Subcutaneous abdominal adipose tissue (tissue), 5 donors: Measurements from ENCODE around the gene GREM2.

ENCODE experiments used
- H3K27ac ChIP-seq: one replicate; pipeline ENCODE4 v1.7.0; 2013; ENCODE audit warnings: low read depth, mild to moderate bottlenecking, inconsistent platforms, low read length, moderate library complexity
- H3K27me3 ChIP-seq, 5 donors: one replicate each; pipeline ENCODE4 v1.7.0; 2013; ENCODE audit warnings: low read length in 5 of 5, inconsistent platforms in 1 of 5; ENCODE audit not compliant: control insufficient read depth in 5 of 5, insufficient read depth in 4 of 5
- H3K36me3 ChIP-seq, 5 donors: one replicate each; pipeline ENCODE4 v1.7.0; 2013; ENCODE audit warnings: low read length in 5 of 5; ENCODE audit not compliant: control insufficient read depth in 5 of 5, insufficient read depth in 5 of 5
- H3K4me1 ChIP-seq, 5 donors: one replicate each; pipeline ENCODE4 v1.7.0; 2013; ENCODE audit warnings: low read length in 5 of 5, mild to moderate bottlenecking in 3 of 5, moderate library complexity in 1 of 5; ENCODE audit not compliant: control insufficient read depth in 5 of 5, insufficient read depth in 5 of 5
- H3K4me3 ChIP-seq, 5 donors: one replicate each; pipeline ENCODE4 v1.7.0; 2013; ENCODE audit warnings: low read length in 5 of 5, low read depth in 1 of 5
- H3K9ac ChIP-seq, 5 donors: one replicate each; pipeline ENCODE4 v1.7.0; 2013; ENCODE audit warnings: low read length in 5 of 5, mild to moderate bottlenecking in 4 of 5, moderate library complexity in 3 of 5
- H3K9me3 ChIP-seq, 5 donors: one replicate each; pipeline ENCODE4 v1.7.0; 2013; ENCODE audit warnings: low read length in 5 of 5; ENCODE audit not compliant: control insufficient read depth in 5 of 5
- donor health status: healthy.
- donor health status: healthy.
- donor health status: healthy.
- donor health status: healthy.
- donor health status: healthy.

The GREM2 gene

GRCh38 chr1:240496356-240496755 lies 115.6 kb downstream of the GREM2 start:
- peaks cover 0 to 8% (median 0%) of the 10 kb centered on the region in 5 donors for H3K27me3 ChIP-seq
- peaks cover 0 to 4% (median 0%) of the 10 kb centered on the region in 5 donors for H3K9me3 ChIP-seq
- H3K36me3 ChIP-seq, result no peaks in the 10 kb centered on the region
- H3K9ac ChIP-seq, result no peak overlapping the region
- H3K27ac ChIP-seq, result no peak overlapping the region
- H3K4me1 ChIP-seq, result peaks cover 0 to 4% (median 0%) of the 10 kb centered on the region in 5 donors
- no peak overlapping the region for H3K4me3 ChIP-seq

GRCh38 chr1:240495601-240496000 lies 116.4 kb downstream of the GREM2 start:
- Histone ChIP-seq H3K27me3 (peaks cover 0 to 8% (median 0%) of the 10 kb centered on the region in 5 donors), H3K4me1 (peaks cover 0 to 4% (median 0%) of the 10 kb centered on the region in 5 donors), H3K9ac (no peak overlapping the region), H3K4me3 (no peak overlapping the region), H3K27ac (no peak overlapping the region), H3K9me3 (peaks cover 0 to 4% (median 0%) of the 10 kb centered on the region in 5 donors), H3K36me3 (no peaks in the 10 kb centered on the region)

- H3K27ac ChIP-seq, result no peak overlapping the region
- peaks cover 0 to 8% (median 0%) of the 10 kb centered on the region in 5 donors for H3K27me3 ChIP-seq
- H3K4me1 ChIP-seq, result peaks cover 0 to 4% (median 0%) of the 10 kb centered on the region in 5 donors
- H3K36me3 ChIP-seq, result no peaks in the 10 kb centered on the region
- H3K9me3 ChIP-seq, result peaks cover 0 to 4% (median 0%) of the 10 kb centered on the region in 5 donors
- no peak overlapping the region for H3K9ac ChIP-seq
- peak overlapping the region in 1 of 5 donors; percentile 51 for H3K4me3 ChIP-seq
These were observed 119.0 kb downstream of the GREM2 start for GRCh38 chr1:240492832-240493440.

GRCh38 chr1:240491796-240492195 lies 120.2 kb downstream of the GREM2 start:
- Histone ChIP-seq H3K36me3 (no peaks in the 10 kb centered on the region), H3K4me1 (peaks cover 0 to 4% (median 0%) of the 10 kb centered on the region in 5 donors), H3K27ac (no peak overlapping the region), H3K9ac (no peak overlapping the region), H3K27me3 (peaks cover 0 to 8% (median 3%) of the 10 kb centered on the region in 5 donors), H3K9me3 (peaks cover 0 to 4% (median 0%) of the 10 kb centered on the region in 5 donors), H3K4me3 (no peak overlapping the region)

- Histone ChIP-seq H3K4me1 (peaks cover 0 to 4% (median 0%) of the 10 kb centered on the region in 5 donors), H3K27ac (no peak overlapping the region), H3K27me3 (peaks cover 0 to 10% (median 3%) of the 10 kb centered on the region in 5 donors)
These were observed 120.8 kb downstream of the GREM2 start for GRCh38 chr1:240491156-240491555.

GRCh38 chr1:240487493-240487892 lies 124.5 kb downstream of the GREM2 start:
- Histone ChIP-seq H3K9me3 (peaks cover 0 to 3% (median 0%) of the 10 kb centered on the region in 5 donors), H3K4me1 (no peaks in the 10 kb centered on the region), H3K36me3 (no peaks in the 10 kb centered on the region), H3K27ac (no peak overlapping the region), H3K4me3 (no peak overlapping the region), H3K9ac (no peak overlapping the region), H3K27me3 (peaks cover 0 to 7% (median 3%) of the 10 kb centered on the region in 5 donors)

More at GRCh38 chr1:240491156-240491555, 120.8 kb downstream of the GREM2 start:
- no peaks in the 10 kb centered on the region for H3K36me3 ChIP-seq
- H3K4me3 ChIP-seq, result no peak overlapping the region
- H3K9me3 ChIP-seq, result peaks cover 0 to 2% (median 0%) of the 10 kb centered on the region in 5 donors
- H3K9ac ChIP-seq, result no peak overlapping the region

GRCh38 chr1:240486611-240487010 lies 125.3 kb downstream of the GREM2 start:
- H3K9ac ChIP-seq, result no peak overlapping the region
- peaks cover 0 to 6% (median 3%) of the 10 kb centered on the region in 5 donors for H3K27me3 ChIP-seq
- H3K4me1 ChIP-seq, result no peaks in the 10 kb centered on the region
- H3K9me3 ChIP-seq, result peaks cover 0 to 3% (median 0%) of the 10 kb centered on the region in 5 donors
- H3K4me3 ChIP-seq, result no peak overlapping the region
- no peak overlapping the region for H3K27ac ChIP-seq
- no peaks in the 10 kb centered on the region for H3K36me3 ChIP-seq

- H3K27me3 ChIP-seq, result peaks cover 0 to 6% (median 2%) of the 10 kb centered on the region in 5 donors
- peaks cover 0 to 3% (median 0%) of the 10 kb centered on the region in 5 donors for H3K9me3 ChIP-seq
- H3K36me3 ChIP-seq, result no peaks in the 10 kb centered on the region
- H3K4me1 ChIP-seq, result no peaks in the 10 kb centered on the region
- no peak overlapping the region for H3K27ac ChIP-seq
- H3K9ac ChIP-seq, result no peak overlapping the region
- no peak overlapping the region for H3K4me3 ChIP-seq
These were observed 127.0 kb downstream of the GREM2 start for GRCh38 chr1:240484804-240485443.

- no peak overlapping the region for H3K27ac ChIP-seq
- H3K9ac ChIP-seq, result no peak overlapping the region
- H3K36me3 ChIP-seq, result no peaks in the 10 kb centered on the region
- no peaks in the 10 kb centered on the region for H3K4me1 ChIP-seq
- H3K4me3 ChIP-seq, result no peak overlapping the region
- peaks cover 0 to 5% (median 0%) of the 10 kb centered on the region in 5 donors for H3K27me3 ChIP-seq
- H3K9me3 ChIP-seq, result no peaks in the 10 kb centered on the region
These were observed 133.4 kb downstream of the GREM2 start for GRCh38 chr1:240478536-240478935.

GRCh38 chr1:240475832-240476231 lies 136.1 kb downstream of the GREM2 start:
- Histone ChIP-seq H3K27ac (no peak overlapping the region), H3K27me3 (peaks cover 0 to 10% (median 3%) of the 10 kb centered on the region in 5 donors), H3K36me3 (no peaks in the 10 kb centered on the region), H3K4me1 (no peaks in the 10 kb centered on the region), H3K4me3 (no peak overlapping the region), H3K9me3 (no peaks in the 10 kb centered on the region), H3K9ac (no peak overlapping the region)
